GM23338 (cell line): ENCODE results near the gene IGF1R. TPM values are rescaled to one million over a fixed set of nuclear protein-coding genes. Genes with fewer than 3 reads are reported as not detected.
A peak's percentile ranks its signal among the peaks of the same experiment; 100 is the strongest.

Source experiments
- ATAC-seq: fragments of 200-7000 bp; cut with Tn5 transposase; 3 replicates; pipeline ENCODE4 v1.9.1; 2020
- DNase-seq: peaks from one replicate; pipeline ENCODE4 v3.0.0-alpha.2; 2015; ENCODE audit warnings: low spot score
- H2AFZ ChIP-seq: fragments of 200-600 bp; sonication (generic); 2 replicates; pipeline ENCODE4 v1.8.0; 2016; ENCODE audit warnings: antibody characterized with exemption, mild to moderate bottlenecking, moderate library complexity
- H3F3A ChIP-seq: fragments of 200-600 bp; sonication (generic); replicated peaks from 2 replicates; pipeline ENCODE4 v1.8.0; 2017; ENCODE audit warnings: antibody characterized with exemption, mixed run types, low read depth
- H3K27ac ChIP-seq: fragments of 200-600 bp; sonication (generic); 2 replicates; pipeline ENCODE4 v1.6.1; 2016; ENCODE audit warnings: low read depth
- H3K27me3 ChIP-seq: fragments of 200-600 bp; sonication (generic); 2 replicates; pipeline ENCODE4 v1.8.0; 2016; ENCODE audit warnings: mild to moderate bottlenecking, mixed run types, moderate library complexity; ENCODE audit not compliant: insufficient read depth
- H3K36me3 ChIP-seq: fragments of 200-600 bp; sonication (generic); 2 replicates; pipeline ENCODE4 v1.8.0; 2016; ENCODE audit warnings: mild to moderate bottlenecking; ENCODE audit not compliant: insufficient read depth
- H3K4me1 ChIP-seq: fragments of 200-600 bp; sonication (generic); 2 replicates; pipeline ENCODE4 v1.8.0; 2016; ENCODE audit warnings: mild to moderate bottlenecking, moderate library complexity; ENCODE audit not compliant: insufficient read depth
- H3K4me2 ChIP-seq: fragments of 200-600 bp; sonication (generic); 2 replicates; pipeline ENCODE4 v1.7.1; 2017; ENCODE audit warnings: mixed run types
- H3K4me3 ChIP-seq: fragments of 200-600 bp; sonication (generic); 2 replicates; pipeline ENCODE4 v1.6.1; 2016; ENCODE audit warnings: mixed run types
- H3K79me2 ChIP-seq: fragments of 200-600 bp; sonication (generic); replicated peaks from 2 replicates; pipeline ENCODE4 v1.8.0; 2017; ENCODE audit warnings: mild to moderate bottlenecking; ENCODE audit not compliant: insufficient read depth
- H3K9me2 ChIP-seq: fragments of 200-600 bp; sonication (generic); 2 replicates; pipeline ENCODE4 v1.8.0; 2017; ENCODE audit not compliant: insufficient read depth
- H4K20me1 ChIP-seq: fragments of 200-600 bp; sonication (generic); replicated peaks from 2 replicates; pipeline ENCODE4 v1.8.0; 2017; ENCODE audit warnings: mild to moderate bottlenecking; ENCODE audit not compliant: insufficient read depth
- H3K27ac Mint-ChIP-seq: 2 replicates; pipeline ENCODE4 v1.8.0; 2020; ENCODE audit warnings: inconsistent platforms, mild to moderate bottlenecking, moderate library complexity, mixed read lengths
- H3K27me3 Mint-ChIP-seq: 3 replicates; pipeline ENCODE4 v1.8.0; 2022; ENCODE audit warnings: low read depth, mild to moderate bottlenecking, moderate library complexity, mixed read lengths, inconsistent platforms; ENCODE audit not compliant: insufficient read depth, poor library complexity
- H3K36me3 Mint-ChIP-seq: 3 replicates; pipeline ENCODE4 v1.8.0; 2021; ENCODE audit warnings: low read depth, mild to moderate bottlenecking, inconsistent platforms, moderate library complexity, mixed read lengths
- H3K4me1 Mint-ChIP-seq: 3 replicates; pipeline ENCODE4 v1.8.0; 2020; ENCODE audit warnings: mild to moderate bottlenecking, inconsistent platforms, mixed read lengths
- H3K4me3 Mint-ChIP-seq: 3 replicates; pipeline ENCODE4 v1.8.0; 2021; ENCODE audit warnings: moderate library complexity, mild to moderate bottlenecking, inconsistent platforms, mixed read lengths
- H3K9me3 Mint-ChIP-seq: 3 replicates; pipeline ENCODE4 v1.8.0; 2020; ENCODE audit warnings: moderate library complexity, mild to moderate bottlenecking, inconsistent platforms, mixed read lengths
- CREB1 ChIP-seq: fragments of 250-450 bp; sonication (Bioruptor Pico); IDR thresholded peaks from 2 replicates; pipeline ENCODE4 v1.5.0; 2020; ENCODE audit warnings: low read depth, mild to moderate bottlenecking, moderate library complexity
- EZH2phosphoT487 ChIP-seq: fragments of 200-600 bp; sonication (generic); IDR thresholded peaks from one replicate; pipeline ENCODE4 v1.8.1; 2018; ENCODE audit warnings: antibody characterized with exemption; ENCODE audit not compliant: unreplicated experiment
- JUNB ChIP-seq: IDR thresholded peaks from one replicate; pipeline ENCODE4 v1.6.1; 2016; ENCODE audit warnings: antibody characterized with exemption; ENCODE audit not compliant: unreplicated experiment
- NANOG ChIP-seq: IDR thresholded peaks from 2 replicates; pipeline ENCODE4 v1.6.1; 2016; ENCODE audit warnings: antibody characterized with exemption, borderline replicate concordance
- POLR2AphosphoS5 ChIP-seq: IDR thresholded peaks from 2 replicates; pipeline ENCODE4 v1.6.1; 2016; ENCODE audit warnings: antibody characterized with exemption, low read depth
- STAT1 ChIP-seq: IDR thresholded peaks from one replicate; pipeline ENCODE4 v1.6.1; 2016; ENCODE audit warnings: antibody characterized with exemption; ENCODE audit not compliant: unreplicated experiment
- ZNF114 ChIP-seq: fragments of 250-450 bp; sonication (Bioruptor Pico); IDR thresholded peaks from 2 replicates; pipeline ENCODE4 v1.5.0; 2020; ENCODE audit warnings: mild to moderate bottlenecking, moderate library complexity
- ZNF331 ChIP-seq: fragments of 250-450 bp; sonication (Bioruptor Pico); IDR thresholded peaks from 2 replicates; pipeline ENCODE4 v1.5.0; 2020; ENCODE audit warnings: low read depth, mild to moderate bottlenecking, moderate library complexity
- polyA plus RNA-seq: library from polyadenylated mRNA; unstranded; fragments of >200 nt; fragmentation: Nextera tagmentation; extraction: Ambion mirVana; gene quantifications from 2 replicates; pipeline ENCODE4 v1.2.1, GENCODE V29; 2016
- total RNA-seq: library from RNA; depleted of rRNA; stranded (reverse); fragments of >200 nt; shearing (Covaris generic); gene quantifications from 2 replicates; pipeline ENCODE4 v1.2.3, GENCODE V29; 2014
- TF ChIP-seq, protein P1 (sequence below): IDR thresholded peaks from one replicate; pipeline ENCODE4 v1.6.1; 2018; ENCODE audit warnings: antibody characterized with exemption; ENCODE audit not compliant: unreplicated experiment
- TF ChIP-seq, protein P2 (sequence below), 2 experiments: fragments of 200-600 bp in 1 of 2; sonication (generic) in 1 of 2; conservative IDR thresholded peaks; 2 replicates each; pipeline versions ENCODE4 v1.5.1 to v1.6.1; 2016 to 2017; ENCODE audit warnings: antibody characterized with exemption in 2 of 2, low read depth in 2 of 2, mild to moderate bottlenecking in 2 of 2, moderate library complexity in 1 of 2
- TF ChIP-seq, protein P3 (sequence below): IDR thresholded peaks from 2 replicates; pipeline ENCODE4 v1.6.1; 2016; ENCODE audit warnings: antibody characterized with exemption

The IGF1R gene
- total and polyA plus RNA-seq, 2 experiments from 2014 or later: 20.4 to 92.2 TPM

DNA sequence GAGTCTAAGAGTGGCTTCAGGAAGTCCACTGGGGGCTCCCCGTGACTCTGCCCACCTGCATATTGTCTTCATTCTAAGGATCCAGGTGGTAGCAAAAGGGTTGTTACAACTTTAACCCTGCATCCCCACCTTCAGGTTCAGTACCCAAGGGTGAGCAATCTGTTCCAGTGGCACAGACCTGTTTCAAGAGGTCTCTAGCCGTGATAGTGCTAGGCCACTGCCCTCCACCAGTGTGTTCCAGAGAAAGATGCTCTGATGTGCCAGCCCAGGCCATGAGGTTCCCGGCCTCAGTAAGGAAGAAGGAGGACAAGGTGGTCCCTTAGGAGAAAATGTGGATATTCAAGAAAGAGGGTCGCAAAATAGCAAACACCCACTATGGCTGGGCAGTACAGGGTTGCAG is 87.0 kb downstream of the IGF1R start:
- H3K27me3 Mint-ChIP-seq: peaks cover 10% of the 10 kb centered on the region
- H3K4me3 ChIP-seq: no peak overlapping the region
- no peaks in the 10 kb centered on the region for H3K27me3 ChIP-seq
- no peak overlapping the region for H2AFZ ChIP-seq
- no peak for DNase-seq
- H3F3A ChIP-seq: no peaks in the 10 kb centered on the region
- peaks cover 81% of the 10 kb centered on the region for H3K4me1 ChIP-seq
- peaks cover 100% of the 10 kb centered on the region for H3K79me2 ChIP-seq
- no peaks in the 10 kb centered on the region for H3K9me2 ChIP-seq
- H3K4me3 Mint-ChIP-seq: no peak overlapping the region
- H3K9me3 Mint-ChIP-seq: no peaks in the 10 kb centered on the region
- H3K27ac ChIP-seq: no peak overlapping the region
- peaks cover 66% of the 10 kb centered on the region for H3K4me1 Mint-ChIP-seq
- peaks cover 82% of the 10 kb centered on the region for H4K20me1 ChIP-seq
- no peak overlapping the region for H3K27ac Mint-ChIP-seq
- no peaks in the 10 kb centered on the region for H3K36me3 ChIP-seq
- ATAC-seq: no peak
- H3K36me3 Mint-ChIP-seq: no peaks in the 10 kb centered on the region
- no peak overlapping the region for H3K4me2 ChIP-seq
- no peak for TF ChIP-seq CREB1 (CRISPR knock-in tag)
- TF ChIP-seq JUNB: no peak
- TF ChIP-seq, protein P1, sequence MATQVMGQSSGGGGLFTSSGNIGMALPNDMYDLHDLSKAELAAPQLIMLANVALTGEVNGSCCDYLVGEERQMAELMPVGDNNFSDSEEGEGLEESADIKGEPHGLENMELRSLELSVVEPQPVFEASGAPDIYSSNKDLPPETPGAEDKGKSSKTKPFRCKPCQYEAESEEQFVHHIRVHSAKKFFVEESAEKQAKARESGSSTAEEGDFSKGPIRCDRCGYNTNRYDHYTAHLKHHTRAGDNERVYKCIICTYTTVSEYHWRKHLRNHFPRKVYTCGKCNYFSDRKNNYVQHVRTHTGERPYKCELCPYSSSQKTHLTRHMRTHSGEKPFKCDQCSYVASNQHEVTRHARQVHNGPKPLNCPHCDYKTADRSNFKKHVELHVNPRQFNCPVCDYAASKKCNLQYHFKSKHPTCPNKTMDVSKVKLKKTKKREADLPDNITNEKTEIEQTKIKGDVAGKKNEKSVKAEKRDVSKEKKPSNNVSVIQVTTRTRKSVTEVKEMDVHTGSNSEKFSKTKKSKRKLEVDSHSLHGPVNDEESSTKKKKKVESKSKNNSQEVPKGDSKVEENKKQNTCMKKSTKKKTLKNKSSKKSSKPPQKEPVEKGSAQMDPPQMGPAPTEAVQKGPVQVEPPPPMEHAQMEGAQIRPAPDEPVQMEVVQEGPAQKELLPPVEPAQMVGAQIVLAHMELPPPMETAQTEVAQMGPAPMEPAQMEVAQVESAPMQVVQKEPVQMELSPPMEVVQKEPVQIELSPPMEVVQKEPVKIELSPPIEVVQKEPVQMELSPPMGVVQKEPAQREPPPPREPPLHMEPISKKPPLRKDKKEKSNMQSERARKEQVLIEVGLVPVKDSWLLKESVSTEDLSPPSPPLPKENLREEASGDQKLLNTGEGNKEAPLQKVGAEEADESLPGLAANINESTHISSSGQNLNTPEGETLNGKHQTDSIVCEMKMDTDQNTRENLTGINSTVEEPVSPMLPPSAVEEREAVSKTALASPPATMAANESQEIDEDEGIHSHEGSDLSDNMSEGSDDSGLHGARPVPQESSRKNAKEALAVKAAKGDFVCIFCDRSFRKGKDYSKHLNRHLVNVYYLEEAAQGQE: no peak
- TF ChIP-seq STAT1: no peak
- TF ChIP-seq, protein P2, sequence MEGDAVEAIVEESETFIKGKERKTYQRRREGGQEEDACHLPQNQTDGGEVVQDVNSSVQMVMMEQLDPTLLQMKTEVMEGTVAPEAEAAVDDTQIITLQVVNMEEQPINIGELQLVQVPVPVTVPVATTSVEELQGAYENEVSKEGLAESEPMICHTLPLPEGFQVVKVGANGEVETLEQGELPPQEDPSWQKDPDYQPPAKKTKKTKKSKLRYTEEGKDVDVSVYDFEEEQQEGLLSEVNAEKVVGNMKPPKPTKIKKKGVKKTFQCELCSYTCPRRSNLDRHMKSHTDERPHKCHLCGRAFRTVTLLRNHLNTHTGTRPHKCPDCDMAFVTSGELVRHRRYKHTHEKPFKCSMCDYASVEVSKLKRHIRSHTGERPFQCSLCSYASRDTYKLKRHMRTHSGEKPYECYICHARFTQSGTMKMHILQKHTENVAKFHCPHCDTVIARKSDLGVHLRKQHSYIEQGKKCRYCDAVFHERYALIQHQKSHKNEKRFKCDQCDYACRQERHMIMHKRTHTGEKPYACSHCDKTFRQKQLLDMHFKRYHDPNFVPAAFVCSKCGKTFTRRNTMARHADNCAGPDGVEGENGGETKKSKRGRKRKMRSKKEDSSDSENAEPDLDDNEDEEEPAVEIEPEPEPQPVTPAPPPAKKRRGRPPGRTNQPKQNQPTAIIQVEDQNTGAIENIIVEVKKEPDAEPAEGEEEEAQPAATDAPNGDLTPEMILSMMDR (conservative IDR thresholded peaks at IDR 0.05; ENCODE audit: low read depth in 2 of 2): no peak
- TF ChIP-seq ZNF331: no peak
- TF ChIP-seq EZH2phosphoT487: no peak
- TF ChIP-seq ZNF114 (CRISPR knock-in tag): no peak

DNA sequence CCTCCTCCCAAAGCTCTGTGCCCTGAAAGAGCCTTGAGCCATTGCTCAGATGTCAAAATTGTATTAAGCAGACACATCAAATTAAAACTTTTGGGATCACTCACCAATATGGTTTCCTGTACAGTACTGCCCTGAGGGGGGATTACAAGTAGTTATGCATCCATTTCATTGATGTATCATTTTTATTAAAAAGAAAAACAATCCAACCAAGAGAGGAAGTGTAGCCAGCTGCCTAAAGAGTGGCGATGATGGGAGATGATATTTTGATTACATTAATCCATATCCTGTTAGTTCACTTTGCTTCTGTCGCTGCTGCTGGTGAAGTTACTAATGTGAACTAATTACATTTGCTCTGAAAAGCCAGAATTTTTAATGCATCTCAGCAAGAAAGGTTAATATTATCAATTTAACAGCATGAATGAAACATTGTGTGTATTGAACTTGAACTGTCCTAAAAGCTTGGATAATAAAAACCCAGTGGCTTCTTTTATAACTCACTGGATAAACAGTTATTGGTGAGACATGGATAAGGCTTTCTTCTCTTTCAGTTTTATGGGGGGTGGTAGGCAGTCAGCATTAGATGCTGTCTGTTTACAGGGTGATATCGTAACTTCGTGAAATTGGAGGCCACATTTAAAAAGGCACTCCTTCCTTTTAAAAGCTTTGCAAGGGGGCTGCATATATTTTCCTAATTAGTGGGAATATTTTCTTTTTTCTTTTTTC is 87.7 kb downstream of the IGF1R start:
- peaks cover 84% of the 10 kb centered on the region for H3K4me1 ChIP-seq
- H3K4me3 ChIP-seq: no peak overlapping the region
- H3K27me3 Mint-ChIP-seq: peaks cover 9% of the 10 kb centered on the region
- no peaks in the 10 kb centered on the region for H3K36me3 ChIP-seq
- ATAC-seq (no peak), DNase-seq (no peak)
- no peak overlapping the region for H2AFZ ChIP-seq
- no peaks in the 10 kb centered on the region for H3K27me3 ChIP-seq
- no peaks in the 10 kb centered on the region for H3K9me3 Mint-ChIP-seq
- no peaks in the 10 kb centered on the region for H3K9me2 ChIP-seq
- H3K4me2 ChIP-seq: no peak overlapping the region
- H3K36me3 Mint-ChIP-seq: no peaks in the 10 kb centered on the region
- H3K27ac ChIP-seq: no peak overlapping the region
- no peak overlapping the region for H3K4me3 Mint-ChIP-seq
- peaks cover 100% of the 10 kb centered on the region for H3K79me2 ChIP-seq
- no peaks in the 10 kb centered on the region for H3F3A ChIP-seq
- TF ChIP-seq, protein P3, sequence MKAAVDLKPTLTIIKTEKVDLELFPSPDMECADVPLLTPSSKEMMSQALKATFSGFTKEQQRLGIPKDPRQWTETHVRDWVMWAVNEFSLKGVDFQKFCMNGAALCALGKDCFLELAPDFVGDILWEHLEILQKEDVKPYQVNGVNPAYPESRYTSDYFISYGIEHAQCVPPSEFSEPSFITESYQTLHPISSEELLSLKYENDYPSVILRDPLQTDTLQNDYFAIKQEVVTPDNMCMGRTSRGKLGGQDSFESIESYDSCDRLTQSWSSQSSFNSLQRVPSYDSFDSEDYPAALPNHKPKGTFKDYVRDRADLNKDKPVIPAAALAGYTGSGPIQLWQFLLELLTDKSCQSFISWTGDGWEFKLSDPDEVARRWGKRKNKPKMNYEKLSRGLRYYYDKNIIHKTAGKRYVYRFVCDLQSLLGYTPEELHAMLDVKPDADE: no peak
- TF ChIP-seq POLR2AphosphoS5 (no peak), NANOG (no peak), EZH2phosphoT487 (no peak), CREB1 (CRISPR knock-in tag) (no peak), JUNB (no peak)
- TF ChIP-seq, protein P1: no peak
- peak overlapping the region; percentile 25; the same call in 1 of the 2 replicates for H3K27ac Mint-ChIP-seq
- peaks cover 78% of the 10 kb centered on the region for H4K20me1 ChIP-seq
- H3K4me1 Mint-ChIP-seq: peaks cover 69% of the 10 kb centered on the region
